Measurements from ENCODE around the gene KCNK13.

The KCNK13 gene

DNA sequence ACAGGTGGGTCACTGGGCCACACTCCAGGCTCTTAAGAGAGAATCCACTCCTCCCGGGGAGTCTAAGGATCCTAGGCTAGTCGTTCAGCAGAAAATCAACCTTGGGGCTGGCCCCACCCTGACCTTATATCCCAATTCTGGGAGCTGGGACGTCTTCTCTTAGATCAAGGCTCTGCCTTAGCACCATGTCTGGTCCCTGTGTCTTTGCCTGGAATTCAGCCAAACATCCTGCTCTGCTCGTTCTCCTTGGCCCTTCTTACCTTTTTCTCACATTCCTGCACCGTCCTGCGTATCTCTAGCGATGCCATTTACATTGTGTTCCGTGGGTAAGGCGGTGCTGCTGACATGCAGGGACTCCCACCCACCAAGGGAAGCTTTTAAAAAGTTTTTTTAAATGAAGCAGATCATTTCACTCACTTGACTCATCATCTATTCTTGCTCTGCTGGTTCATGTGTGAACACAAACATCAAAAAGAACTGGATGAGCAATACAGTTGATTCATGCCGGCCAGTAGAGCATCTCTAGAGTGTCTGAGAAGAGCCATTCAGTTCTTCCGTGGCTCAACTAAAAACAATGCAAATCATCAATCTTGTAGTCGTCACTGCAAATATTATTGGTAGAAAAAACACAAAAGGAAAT lies 50.2 kb downstream of the KCNK13 start:
- Histone ChIP-seq H3K9me3 (ENCODE audit: control insufficient read depth, insufficient read depth, low read length) (no peaks in the 10 kb centered on the region), H3K9me2 (replicated peaks; ENCODE audit: control insufficient read depth, low read length) (no peaks in the 10 kb centered on the region), H3K36me3 (ENCODE audit: control insufficient read depth, low read length) (no peaks in the 10 kb centered on the region), H3F3A (ENCODE audit: control insufficient read depth, insufficient read depth) (no peaks in the 10 kb centered on the region), H3K4me3 (ENCODE audit: low read length) (no peak overlapping the region), H3K4me1 (ENCODE audit: control insufficient read depth, low read length) (no peaks in the 10 kb centered on the region), H3K79me2 (ENCODE audit: control insufficient read depth, low read length) (no peaks in the 10 kb centered on the region), H3K27me3 (ENCODE audit: control insufficient read depth, low read length) (no peaks in the 10 kb centered on the region), H3K27ac (ENCODE audit: low read depth, low read length) (no peak overlapping the region), H3K4me2 (ENCODE audit: low read length) (no peak overlapping the region), H4K20me1 (ENCODE audit: control insufficient read depth, insufficient read depth, low read depth, low read length) (no peaks in the 10 kb centered on the region)
- TF ChIP-seq, protein P1, sequence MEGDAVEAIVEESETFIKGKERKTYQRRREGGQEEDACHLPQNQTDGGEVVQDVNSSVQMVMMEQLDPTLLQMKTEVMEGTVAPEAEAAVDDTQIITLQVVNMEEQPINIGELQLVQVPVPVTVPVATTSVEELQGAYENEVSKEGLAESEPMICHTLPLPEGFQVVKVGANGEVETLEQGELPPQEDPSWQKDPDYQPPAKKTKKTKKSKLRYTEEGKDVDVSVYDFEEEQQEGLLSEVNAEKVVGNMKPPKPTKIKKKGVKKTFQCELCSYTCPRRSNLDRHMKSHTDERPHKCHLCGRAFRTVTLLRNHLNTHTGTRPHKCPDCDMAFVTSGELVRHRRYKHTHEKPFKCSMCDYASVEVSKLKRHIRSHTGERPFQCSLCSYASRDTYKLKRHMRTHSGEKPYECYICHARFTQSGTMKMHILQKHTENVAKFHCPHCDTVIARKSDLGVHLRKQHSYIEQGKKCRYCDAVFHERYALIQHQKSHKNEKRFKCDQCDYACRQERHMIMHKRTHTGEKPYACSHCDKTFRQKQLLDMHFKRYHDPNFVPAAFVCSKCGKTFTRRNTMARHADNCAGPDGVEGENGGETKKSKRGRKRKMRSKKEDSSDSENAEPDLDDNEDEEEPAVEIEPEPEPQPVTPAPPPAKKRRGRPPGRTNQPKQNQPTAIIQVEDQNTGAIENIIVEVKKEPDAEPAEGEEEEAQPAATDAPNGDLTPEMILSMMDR (IDR thresholded peaks at IDR 0.05; ENCODE audit: low read depth, low read length, poor library complexity, severe bottlenecking): no peak
- TF ChIP-seq EZH2phosphoT487 (IDR thresholded peaks at IDR 0.05; ENCODE audit: borderline replicate concordance, low read length): no peak

DNA sequence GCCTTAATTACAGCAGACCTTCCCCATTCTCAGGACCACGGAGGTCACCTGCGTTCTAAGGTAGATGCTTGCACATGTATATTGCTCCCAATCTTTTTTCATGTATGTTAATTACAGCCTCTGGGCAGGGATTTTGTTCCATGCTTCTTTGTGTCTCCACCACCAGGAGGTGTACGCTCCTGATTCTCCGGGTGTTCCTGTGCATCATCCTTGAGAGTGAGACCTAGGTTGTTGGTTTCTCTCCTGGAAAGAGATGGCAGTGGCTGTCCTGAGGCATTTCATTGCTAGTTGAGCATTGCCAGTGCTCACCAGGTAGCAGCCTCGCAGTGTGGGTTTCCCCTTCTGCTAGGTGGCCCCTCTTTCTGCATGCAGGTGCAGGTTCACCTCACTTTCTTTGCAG lies 52.8 kb downstream of the KCNK13 start:
- Histone ChIP-seq H3K4me1 (ENCODE audit: control insufficient read depth, low read length) (no peaks in the 10 kb centered on the region), H3F3A (ENCODE audit: control insufficient read depth, insufficient read depth) (no peaks in the 10 kb centered on the region), H3K27ac (ENCODE audit: low read depth, low read length) (no peak overlapping the region), H3K36me3 (ENCODE audit: control insufficient read depth, low read length) (no peaks in the 10 kb centered on the region), H3K79me2 (ENCODE audit: control insufficient read depth, low read length) (no peaks in the 10 kb centered on the region), H3K27me3 (ENCODE audit: control insufficient read depth, low read length) (no peaks in the 10 kb centered on the region), H3K9me3 (ENCODE audit: control insufficient read depth, insufficient read depth, low read length) (no peaks in the 10 kb centered on the region), H3K9me2 (replicated peaks; ENCODE audit: control insufficient read depth, low read length) (no peaks in the 10 kb centered on the region), H4K20me1 (ENCODE audit: control insufficient read depth, insufficient read depth, low read depth, low read length) (no peaks in the 10 kb centered on the region), H3K4me3 (ENCODE audit: low read length) (no peak overlapping the region), H3K4me2 (ENCODE audit: low read length) (no peak overlapping the region)
- no peak for TF ChIP-seq EZH2phosphoT487 (IDR thresholded peaks at IDR 0.05; ENCODE audit: borderline replicate concordance, low read length)
- TF ChIP-seq, protein P1 (IDR thresholded peaks at IDR 0.05; ENCODE audit: low read depth, low read length, poor library complexity, severe bottlenecking): no peak

DNA sequence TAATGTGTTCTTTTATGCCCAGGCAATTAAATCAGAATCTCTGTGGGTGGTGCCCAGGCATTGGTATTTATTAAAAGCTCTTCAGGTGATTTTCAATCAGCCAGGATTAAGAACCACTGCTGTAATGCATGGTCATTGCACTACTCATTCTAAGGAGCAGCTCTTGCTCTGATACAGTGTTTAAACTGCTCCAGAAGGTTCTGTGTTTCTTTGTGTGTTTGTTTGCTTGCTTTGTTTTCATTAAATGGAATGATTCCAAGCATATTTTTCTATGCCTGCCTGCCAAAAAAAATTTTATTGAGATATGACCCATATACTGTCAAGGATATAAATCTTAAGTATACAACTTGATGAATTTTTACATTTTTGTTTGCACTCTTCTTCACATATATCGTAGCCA lies 54.0 kb downstream of the KCNK13 start:
- Histone ChIP-seq H4K20me1 (ENCODE audit: control insufficient read depth, insufficient read depth, low read depth, low read length) (no peaks in the 10 kb centered on the region), H3K9me2 (replicated peaks; ENCODE audit: control insufficient read depth, low read length) (no peaks in the 10 kb centered on the region), H3K4me3 (ENCODE audit: low read length) (no peak overlapping the region), H3K27ac (ENCODE audit: low read depth, low read length) (no peak overlapping the region), H3K4me1 (ENCODE audit: control insufficient read depth, low read length) (no peaks in the 10 kb centered on the region), H3K27me3 (ENCODE audit: control insufficient read depth, low read length) (no peaks in the 10 kb centered on the region), H3K36me3 (ENCODE audit: control insufficient read depth, low read length) (no peaks in the 10 kb centered on the region), H3K4me2 (ENCODE audit: low read length) (no peak overlapping the region), H3K9me3 (ENCODE audit: control insufficient read depth, insufficient read depth, low read length) (no peaks in the 10 kb centered on the region), H3K79me2 (ENCODE audit: control insufficient read depth, low read length) (no peaks in the 10 kb centered on the region), H3F3A (ENCODE audit: control insufficient read depth, insufficient read depth) (no peaks in the 10 kb centered on the region)
- no peak for TF ChIP-seq EZH2phosphoT487 (IDR thresholded peaks at IDR 0.05; ENCODE audit: borderline replicate concordance, low read length)
- TF ChIP-seq, protein P1 (IDR thresholded peaks at IDR 0.05; ENCODE audit: low read depth, low read length, poor library complexity, severe bottlenecking): no peak
